ENCODE measurements around the gene MVB12B.

DNA sequence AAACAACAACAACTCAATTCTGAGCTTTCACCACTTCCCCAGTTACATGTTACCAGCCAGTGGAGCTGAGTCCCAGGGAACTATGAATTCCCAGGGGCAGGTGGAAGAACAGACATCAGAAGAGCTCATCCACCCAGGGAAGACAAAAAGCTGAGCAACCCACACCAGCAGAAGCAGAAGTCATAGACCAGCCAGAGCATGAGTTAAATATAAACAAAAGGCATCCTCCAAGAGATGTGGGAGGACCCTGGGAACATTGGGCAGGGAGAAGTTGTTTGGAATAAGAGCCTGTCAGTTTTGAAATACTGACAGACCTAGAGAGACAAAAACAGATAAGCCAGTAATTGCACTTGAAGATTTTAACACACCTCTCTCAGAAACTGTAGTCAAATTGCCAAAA lies 184.8 kb downstream of the MVB12B start:
- TF ChIP-seq CTCF (IDR thresholded peaks at IDR 0.05 in 4 of 5, conservative IDR thresholded peaks at IDR 0.05 in 1 of 5): no peak
- no peak for TF ChIP-seq POLR2A (IDR thresholded peaks at IDR 0.05)
